HG03025 (cell line): ENCODE measurements around the gene NRP1.
A peak's percentile ranks its signal among the peaks of the same experiment; 100 is the strongest.

ENCODE experiments used
- ATAC-seq: cut with Tn5 transposase; IDR thresholded peaks from one replicate; pipeline ENCODE4 v1.9.1; 2021; ENCODE audit warnings: mild to moderate bottlenecking, moderate library complexity; ENCODE audit not compliant: unreplicated experiment, low FRiP score

Gene NRP1

GRCh38 chr10:33193701-33194521, 140.6 kb downstream of the NRP1 start:
- ATAC-seq, result no peak

DNA sequence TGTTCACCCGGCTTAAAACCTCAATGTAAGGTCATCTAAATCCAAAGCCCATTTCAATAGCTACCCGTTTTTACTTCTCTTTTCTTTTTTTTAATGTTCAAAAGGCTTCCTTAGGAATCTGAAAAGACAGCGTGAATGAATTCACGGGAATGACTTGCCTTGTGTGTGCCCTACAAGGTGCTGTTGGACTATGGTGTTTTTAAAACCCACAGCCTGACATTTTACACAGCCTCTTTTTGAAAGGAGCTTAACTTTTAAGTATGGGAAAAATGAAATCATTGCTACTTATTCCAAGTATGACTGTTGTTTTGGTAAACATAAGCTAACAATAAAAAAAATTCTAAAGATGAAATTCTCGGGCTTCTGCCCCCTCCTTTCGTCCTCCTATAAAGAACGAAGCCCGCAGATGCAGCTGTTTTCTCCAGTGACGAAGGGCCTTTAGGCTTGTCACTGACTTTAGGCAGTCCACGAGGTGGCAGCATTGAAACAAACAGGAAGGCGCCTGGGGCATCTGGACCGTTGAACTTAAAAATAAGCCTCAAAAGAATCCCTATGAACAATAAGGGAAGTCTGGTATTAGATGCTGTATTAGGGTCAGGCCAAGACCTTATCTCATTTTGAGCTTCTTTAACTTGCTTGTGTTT, 141.3 kb downstream of the NRP1 start:
- ATAC-seq, result peak; percentile 93

DNA sequence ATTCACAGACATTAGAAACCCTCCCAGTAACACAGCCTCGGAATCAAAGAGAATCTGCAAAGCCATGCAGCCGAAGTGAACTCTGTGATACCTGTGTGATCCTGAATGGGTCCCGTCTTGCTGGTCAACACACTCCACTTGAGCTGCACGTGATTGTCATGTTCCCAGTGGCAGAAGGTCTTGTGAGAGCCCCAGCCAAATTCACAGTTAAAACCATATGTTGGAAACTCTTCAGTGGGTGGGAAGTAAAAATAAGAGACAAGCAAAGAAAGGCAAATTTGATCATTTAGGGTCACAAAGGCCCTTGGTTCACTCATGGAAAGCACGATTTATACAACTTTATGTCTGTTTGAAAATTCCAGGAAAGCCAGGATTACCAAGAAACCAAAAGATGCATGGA, 142.3 kb downstream of the NRP1 start:
- ATAC-seq, result no peak

DNA sequence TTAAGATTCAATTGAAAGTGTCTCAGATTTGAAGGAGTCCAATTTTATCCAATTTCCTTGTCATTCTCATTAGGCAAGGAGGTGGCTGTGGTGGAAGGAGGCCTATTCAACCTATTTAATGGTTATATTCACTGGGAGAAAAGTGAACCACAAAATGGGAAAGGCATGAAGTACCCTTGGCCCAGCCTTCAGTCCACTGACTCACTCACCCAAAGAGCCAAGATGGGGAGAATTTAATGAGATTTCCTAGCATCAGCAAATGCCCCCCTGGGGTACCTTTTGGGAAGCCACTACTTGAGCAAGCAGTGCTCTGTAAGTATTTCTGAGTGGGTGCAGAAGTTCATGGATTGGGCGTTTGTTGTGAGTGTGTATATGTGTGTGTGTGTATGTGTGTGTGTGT, 144.1 kb downstream of the NRP1 start:
- ATAC-seq, result no peak

GRCh38 chr10:33189808-33190207, 144.7 kb downstream of the NRP1 start:
- no peak for ATAC-seq

DNA sequence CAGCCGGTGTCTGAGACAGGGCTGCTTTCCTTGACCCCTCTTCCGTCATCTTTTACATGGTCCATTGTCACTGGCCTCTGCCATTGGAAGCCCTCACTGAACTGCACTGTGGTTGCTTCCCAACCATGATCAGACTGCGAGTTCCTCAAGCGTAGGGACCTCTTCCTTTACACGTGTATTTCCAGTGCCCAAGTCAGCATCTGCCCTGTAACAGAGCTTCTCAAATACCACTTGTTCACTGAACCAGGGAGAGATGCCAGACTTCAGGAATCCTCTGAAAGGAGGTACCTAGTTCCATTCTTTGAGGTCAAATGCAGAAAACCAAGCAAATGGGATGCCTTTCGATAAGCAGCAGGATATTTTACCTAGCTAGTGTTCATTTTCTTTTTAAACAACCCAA, 145.1 kb downstream of the NRP1 start:
- no peak for ATAC-seq

DNA sequence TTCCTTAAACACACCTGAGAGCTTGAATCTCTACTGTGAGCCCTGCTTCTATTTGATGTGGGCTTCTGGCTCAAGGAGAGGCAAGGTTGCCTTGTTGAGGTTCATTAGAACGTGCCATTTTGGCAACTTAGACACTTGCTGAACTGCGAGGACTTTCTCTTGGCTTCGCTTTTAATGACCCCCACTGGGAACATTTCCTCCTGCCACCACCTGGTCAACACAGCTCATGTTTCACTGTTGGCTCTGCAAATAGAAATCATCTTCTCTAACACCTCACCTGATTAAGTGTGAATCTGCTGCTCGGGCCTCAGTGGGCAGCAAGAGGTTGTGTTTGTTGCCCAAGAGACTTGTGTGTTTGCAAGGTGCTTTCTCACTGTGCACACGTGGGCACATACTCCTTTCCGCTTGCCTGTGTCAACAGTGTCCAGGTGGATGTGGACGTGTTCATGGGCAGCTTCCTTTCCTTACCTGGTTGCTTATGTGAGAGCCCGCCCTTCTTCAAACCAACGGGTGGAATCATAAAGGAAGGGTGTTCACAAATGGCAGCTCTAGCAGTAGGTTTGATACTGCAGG, 147.0 kb downstream of the NRP1 start:
- no peak for ATAC-seq

- no peak for ATAC-seq
Measured at GRCh38 chr10:33186150-33186549, 148.3 kb downstream of the NRP1 start.

DNA sequence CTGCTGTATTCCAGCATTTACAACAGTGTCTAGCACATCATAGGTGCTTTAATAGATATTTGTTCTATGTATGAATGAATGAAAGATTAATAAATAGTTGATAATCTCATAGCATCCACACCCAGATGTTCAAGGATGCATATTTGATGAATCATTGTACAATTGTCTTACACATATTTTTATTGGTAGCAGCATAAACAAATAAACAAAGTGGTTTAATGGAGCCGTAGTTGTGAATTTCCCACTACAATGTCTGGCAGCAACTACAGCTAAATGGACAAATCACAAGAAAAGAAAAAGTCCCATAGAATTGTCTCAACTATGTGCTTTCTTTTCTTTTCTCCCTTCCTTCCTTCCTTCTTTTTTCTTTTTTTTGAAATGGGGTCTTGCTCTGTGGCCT, 150.8 kb downstream of the NRP1 start:
- ATAC-seq, result no peak

DNA sequence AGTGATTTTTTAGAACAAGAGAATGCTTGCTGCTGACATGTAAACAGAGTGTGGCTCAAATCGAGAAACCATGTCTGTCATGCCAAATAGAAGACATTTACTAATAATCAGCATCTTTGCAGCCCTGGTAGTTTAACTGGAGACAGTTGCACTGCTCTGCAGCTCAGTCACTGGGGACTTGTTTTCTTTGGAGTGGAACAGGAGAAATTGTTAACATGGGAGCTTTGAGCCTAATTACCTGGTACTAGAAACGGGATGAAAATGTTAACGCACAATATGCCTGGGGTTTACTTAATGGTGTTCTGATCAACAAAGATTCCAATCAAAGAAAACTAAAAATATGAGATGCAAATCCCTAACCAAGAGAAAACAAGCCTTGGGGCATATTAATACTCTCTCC, 153.5 kb downstream of the NRP1 start:
- ATAC-seq, result no peak

- no peak for ATAC-seq
Measured at GRCh38 chr10:33180390-33180789, 154.1 kb downstream of the NRP1 start.

DNA sequence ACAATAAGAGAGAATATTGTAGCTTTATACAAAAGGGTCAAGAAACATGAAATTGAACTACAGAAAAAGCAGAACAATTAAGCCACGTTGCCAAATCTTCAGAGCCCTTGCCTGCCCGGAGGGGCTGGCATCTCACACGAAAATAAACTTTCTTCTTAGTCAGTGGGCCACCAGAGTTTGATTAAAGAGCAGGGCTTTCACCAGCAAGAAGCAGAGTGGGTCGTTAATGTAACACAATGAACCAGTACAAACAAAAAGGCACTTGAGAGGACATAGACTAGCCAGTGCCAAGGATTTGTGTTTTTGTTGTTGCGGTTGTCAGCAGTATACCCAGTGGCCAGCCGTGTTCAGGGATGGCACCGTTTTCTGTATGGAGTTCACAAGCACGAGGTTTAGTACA, 155.4 kb downstream of the NRP1 start:
- ATAC-seq, result no peak

DNA sequence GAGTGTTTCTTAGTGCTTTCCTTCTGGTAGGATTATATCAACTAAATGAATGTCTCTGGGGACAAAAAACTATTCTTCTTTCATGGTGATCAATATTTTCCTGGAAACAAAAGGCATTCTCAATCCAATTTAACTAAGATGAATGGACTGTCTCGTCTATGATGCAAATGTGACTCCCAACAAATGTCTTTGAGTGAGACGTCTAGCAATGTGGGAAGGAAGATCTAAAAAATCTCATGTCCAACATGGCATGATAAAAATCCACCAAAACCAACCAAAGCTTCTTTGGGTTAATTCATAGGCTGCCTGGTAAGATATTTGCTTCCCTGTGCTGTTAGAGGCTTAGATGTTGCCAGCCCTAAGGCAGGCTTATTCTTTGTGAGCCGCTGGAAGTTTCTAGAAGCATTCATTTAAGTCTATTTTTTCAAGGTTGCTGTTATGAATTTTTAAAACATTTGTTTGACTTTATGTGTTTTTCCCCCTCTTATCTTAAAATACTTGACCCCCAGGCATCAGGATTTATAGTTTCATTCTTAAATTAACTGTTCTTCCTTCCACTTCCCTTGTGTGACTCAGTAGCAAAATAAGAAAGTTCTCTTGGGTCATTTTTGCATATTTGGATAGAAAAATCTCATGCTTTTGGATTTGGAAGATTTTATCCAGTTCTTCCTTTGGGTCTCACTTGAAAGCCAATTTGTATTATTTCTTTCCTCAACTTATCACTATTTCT, 156.3 kb downstream of the NRP1 start:
- no peak for ATAC-seq

DNA sequence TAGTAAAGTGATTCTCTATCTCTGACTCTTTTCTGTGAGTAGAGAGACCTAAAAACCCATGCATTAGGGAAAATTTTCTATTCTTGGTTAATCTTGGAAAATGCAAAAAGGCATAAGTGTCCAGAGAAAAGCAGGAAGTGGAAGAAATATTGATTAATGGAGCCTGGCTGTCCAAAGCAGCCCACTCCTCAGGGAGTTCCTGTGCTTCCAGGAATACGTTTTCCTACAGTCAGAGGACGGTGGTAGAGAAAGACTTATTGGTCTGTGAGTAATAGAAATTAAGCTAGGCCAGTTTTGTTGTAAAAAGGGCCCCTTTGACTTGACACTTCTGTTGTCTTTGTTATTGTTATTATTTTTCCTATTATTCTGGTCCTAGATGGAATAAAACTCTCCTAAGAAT, 157.8 kb downstream of the NRP1 start:
- ATAC-seq, result no peak

DNA sequence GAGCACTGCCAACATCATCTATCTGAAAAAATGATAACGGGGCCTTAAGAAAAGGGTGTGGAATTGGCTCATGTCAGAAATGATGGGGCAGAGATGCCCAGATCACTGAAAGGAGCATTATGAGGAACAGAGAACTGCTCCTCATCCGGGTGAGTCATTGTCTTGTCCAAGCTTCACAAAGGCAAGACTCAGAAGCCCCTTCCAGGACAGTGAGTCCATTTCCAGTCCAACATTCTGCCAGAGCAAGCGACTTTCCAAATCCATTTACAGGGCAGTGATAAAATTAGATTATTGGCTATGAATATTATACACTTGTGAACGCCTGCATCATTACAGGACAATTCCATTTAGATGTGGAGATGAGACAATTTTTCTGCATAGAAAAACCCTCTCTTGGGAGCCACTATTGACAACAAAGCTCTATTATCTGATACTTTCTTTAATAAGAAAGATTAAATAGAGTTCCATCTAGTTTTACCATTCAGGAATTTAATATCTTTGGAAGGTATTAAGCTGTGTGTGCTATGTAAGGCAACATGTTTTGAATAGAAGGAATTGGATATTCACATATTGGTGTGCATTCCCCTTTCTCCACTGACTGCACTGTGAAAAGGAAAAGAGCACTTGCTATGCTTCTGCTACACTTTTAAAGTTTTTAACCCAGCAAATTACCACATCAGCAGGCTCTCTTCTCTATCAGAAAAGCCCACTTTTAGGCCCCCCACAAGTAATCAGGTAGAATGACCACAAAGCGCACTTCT, 159.6 kb downstream of the NRP1 start:
- no peak for ATAC-seq

- no peak for ATAC-seq
Measured at GRCh38 chr10:33165911-33166310, 168.6 kb downstream of the NRP1 start.

- ATAC-seq, result no peak
Measured at GRCh38 chr10:33164060-33164709, 170.3 kb downstream of the NRP1 start.

- ATAC-seq, result no peak
Measured at GRCh38 chr10:33162248-33162575, 172.3 kb downstream of the NRP1 start.

DNA sequence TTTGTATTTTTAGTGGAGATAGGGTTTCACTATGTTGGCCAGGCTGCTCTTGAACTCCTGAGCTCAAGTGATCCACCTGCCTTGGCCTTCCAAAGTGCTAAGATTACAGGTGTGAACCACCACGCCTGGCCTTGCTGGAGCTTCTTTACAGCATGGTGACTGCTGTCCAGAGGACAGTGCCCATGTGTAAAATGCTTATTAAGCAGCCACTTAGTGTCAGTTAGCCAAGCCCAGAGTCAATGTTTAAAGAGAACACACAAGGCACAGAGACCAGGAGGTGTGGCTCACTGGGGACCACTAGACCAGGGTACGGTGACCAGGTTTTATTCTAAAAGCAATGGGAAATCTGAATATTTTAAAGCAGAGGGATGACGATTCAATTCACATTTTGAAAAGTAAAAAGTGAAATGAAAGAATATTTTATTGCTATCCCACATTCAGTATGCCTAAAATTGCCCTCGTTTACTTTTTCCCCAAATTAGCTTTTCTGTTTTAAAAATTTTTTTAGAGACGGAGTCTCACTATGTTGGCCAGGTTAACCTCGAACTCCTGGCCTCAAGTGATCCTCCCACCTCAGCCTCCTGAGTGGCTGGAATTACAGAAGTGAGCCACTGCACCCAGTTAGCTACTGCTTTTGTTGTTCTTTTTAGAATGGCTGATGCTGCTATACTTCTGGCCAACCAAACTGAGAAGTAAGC, 172.8 kb downstream of the NRP1 start:
- ATAC-seq, result no peak

DNA sequence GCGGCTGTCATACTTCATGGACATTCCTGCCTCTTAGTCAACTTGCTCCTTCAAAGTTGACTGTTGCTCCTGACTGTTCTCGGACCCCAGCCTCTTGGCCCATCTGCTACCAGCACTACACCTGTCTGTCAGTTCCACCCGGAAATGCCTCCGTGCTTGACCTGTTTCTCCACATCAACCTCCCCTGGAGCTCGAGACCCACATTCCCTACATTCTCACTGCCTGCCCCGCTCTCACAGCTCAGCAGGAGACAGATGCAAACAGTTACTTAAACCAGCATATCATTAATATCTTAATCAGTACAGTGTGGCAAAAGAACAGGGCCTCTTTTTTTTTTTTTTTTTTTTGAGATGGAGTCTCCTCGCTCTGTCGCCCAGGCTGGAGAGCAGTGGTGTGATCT, 174.3 kb downstream of the NRP1 start:
- no peak for ATAC-seq
